K562 (cell line): ENCODE results near the gene SSR2. TPM values are rescaled to one million over a fixed set of nuclear protein-coding genes. Genes with fewer than 3 reads are reported as not detected.
A peak's percentile ranks its signal among the peaks of the same experiment; 100 is the strongest.

Source experiments
- CBX3 ChIP-seq, 2 experiments: IDR thresholded peaks; 1 replicate in 1 of 2; 2 replicates in 1 of 2; pipeline ENCODE4 v1.6.1; 2012; ENCODE audit warnings: inconsistent platforms in 2 of 2, low read length in 2 of 2, borderline replicate concordance in 1 of 2, control low read depth in 1 of 2
- CCAR2 ChIP-seq: fragments of 200-400 bp; formaldehyde crosslinking; IDR thresholded peaks from 2 replicates; pipeline ENCODE4 v1.6.1; 2017; ENCODE audit warnings: mild to moderate bottlenecking, low read depth, low read length
- DPF2 ChIP-seq: fragments of 450-650 bp; IDR thresholded peaks from 2 replicates; pipeline ENCODE4 v1.6.1; 2016
- FOXK2 ChIP-seq, 2 experiments: fragments of 450-650 bp; IDR thresholded peaks in 1 of 2; conservative IDR thresholded peaks in 1 of 2; 2 replicates each; pipeline ENCODE4 v1.6.1; 2016; ENCODE audit warnings: low read depth in 2 of 2, mild to moderate bottlenecking in 1 of 2
- HNRNPL ChIP-seq: fragments of 200-400 bp; formaldehyde crosslinking; IDR thresholded peaks from 2 replicates; pipeline ENCODE4 v1.6.1; 2017; ENCODE audit warnings: low read depth, mild to moderate bottlenecking, low read length
- MIER1 ChIP-seq: fragments of 450-650 bp; IDR thresholded peaks from 2 replicates; pipeline ENCODE4 v1.6.1; 2016; ENCODE audit warnings: antibody characterized with exemption, mild to moderate bottlenecking, low read depth
- NCOA2 ChIP-seq, 2 experiments: fragments of 450-650 bp; IDR thresholded peaks; 2 replicates each; pipeline ENCODE4 v1.6.1; 2018; ENCODE audit warnings: mild to moderate bottlenecking in 2 of 2, moderate library complexity in 1 of 2; ENCODE audit not compliant: partially characterized antibody in 2 of 2
- THAP7 ChIP-seq: fragments of 250-450 bp; sonication (Bioruptor Pico); IDR thresholded peaks from 2 replicates; pipeline ENCODE4 v1.5.0; 2021
- U2AF1 ChIP-seq: fragments of 200-400 bp; formaldehyde crosslinking; optimal IDR thresholded peaks from 2 replicates; pipeline ENCODE3; 2017; ENCODE audit warnings: mild to moderate bottlenecking, low read depth, low read length, moderate library complexity
- XRCC5 ChIP-seq: fragments of 200-400 bp; formaldehyde crosslinking; IDR thresholded peaks from 2 replicates; pipeline ENCODE4 v1.6.1; 2017; ENCODE audit warnings: low read depth, mild to moderate bottlenecking, low read length
- ZNF318 ChIP-seq, 2 experiments: fragments of 450-650 bp; IDR thresholded peaks; 2 replicates each; pipeline ENCODE4 v1.6.1; 2016; ENCODE audit warnings: mild to moderate bottlenecking in 2 of 2, borderline replicate concordance in 1 of 2, low read depth in 1 of 2, moderate library complexity in 1 of 2
- ZNF639 ChIP-seq, 2 experiments: fragments of 200-800 bp in 1 of 2; sonication (Bioruptor generic) in 1 of 2; sonication (generic) in 1 of 2; formaldehyde crosslinking in 1 of 2; IDR thresholded peaks in 1 of 2; conservative IDR thresholded peaks in 1 of 2; 2 replicates each; pipeline versions ENCODE4 v1.5.0 to v1.6.1; 2016 to 2020; ENCODE audit warnings: missing compliant biosample characterization in 1 of 2, missing genetic modification characterization in 1 of 2, missing genetic modification reagents in 1 of 2
- ZNF740 ChIP-seq, 3 experiments: fragments of 200-800 bp in 1 of 3; sonication (Bioruptor generic) in 1 of 3; sonication (generic) in 1 of 3; formaldehyde crosslinking in 1 of 3; IDR thresholded peaks; 2 replicates each; pipeline versions ENCODE4 v1.6.1 to v1.8.0; 2016 to 2022; ENCODE audit warnings: mild to moderate bottlenecking in 2 of 3, missing compliant biosample characterization in 2 of 3, missing genetic modification characterization in 2 of 3, missing genetic modification reagents in 1 of 3
- polyA plus RNA-seq, 8 experiments: library from polyadenylated mRNA; depleted of rRNA in 4 of 8; stranded (reverse) in 5 of 8; unstranded in 3 of 8; fragments of >200 nt; fragmentation: Nextera tagmentation in 2 of 8; fragmentation: Illumina TruSeq in 1 of 8; extraction: Ambion mirVana in 2 of 8; extraction: Trizol in 1 of 8; gene quantifications; 2 replicates each; pipeline versions ENCODE4 v1.2.1 to v1.2.3, GENCODE V29; 2011 to 2014; ENCODE audit warnings: inconsistent platforms in 1 of 8, missing spikeins in 1 of 8
- total RNA-seq, 7 experiments: library from RNA; depleted of rRNA in 6 of 7; stranded (reverse); fragments of >200 nt in 6 of 7; fragmentation: Illumina TruSeq in 2 of 7; extraction: Trizol in 2 of 7; gene quantifications; 2 replicates each; pipeline versions ENCODE4 v1.2.1 to v1.2.3, GENCODE V29; 2011 to 2021; ENCODE audit warnings: low replicate concordance in 1 of 7

Gene SSR2
- total and polyA plus RNA-seq, 9 of the 15 experiments (the other 6 are each of a cell fraction or from before 2014, with no cell fraction given) = 161 to 411 (median 240) TPM

GRCh38 chr1:156054500-156055280, 33.9 kb upstream of the SSR2 start, which contains the start of gene LAMTOR2 (continued):
- TF ChIP-seq CBX3 (IDR thresholded peaks at IDR 0.05; ENCODE audit: borderline replicate concordance in 1 of 2, low read length in 2 of 2) = peak in 1 of 2 experiments; percentile 15; a peak in 1 of 3 replicates
- peak; percentile 61; the same call in 1 of the 2 replicates for TF ChIP-seq HNRNPL
- TF ChIP-seq MIER1 = no peak
- TF ChIP-seq NCOA2 (IDR thresholded peaks at IDR 0.05; ENCODE audit: partially characterized antibody in 2 of 2) = no peak
- peak in 1 of 2 experiments; percentile 77; a peak in 1 of 4 replicates for TF ChIP-seq ZNF639 (CRISPR knock-in tag; conservative IDR thresholded peaks at IDR 0.05 in 1 of 2, IDR thresholded peaks at IDR 0.05 in 1 of 2)
- no peak for TF ChIP-seq ZNF740 (CRISPR knock-in tag; IDR thresholded peaks at IDR 0.05)
- peak in 1 of 2 experiments; percentile 44; a peak in 1 of 4 replicates for TF ChIP-seq ZNF740 (tag; IDR thresholded peaks at IDR 0.05)
- peak; percentile 64 for TF ChIP-seq XRCC5
- no peak for TF ChIP-seq CCAR2
- TF ChIP-seq FOXK2 (conservative IDR thresholded peaks at IDR 0.05 in 1 of 2, IDR thresholded peaks at IDR 0.05 in 1 of 2; ENCODE audit: low read depth in 2 of 2) = peak; percentile 69 to 75
- no peak for TF ChIP-seq U2AF1
- TF ChIP-seq DPF2 = peak; percentile 11; the same call in 1 of the 2 replicates
- 0 out of 2 replicates have a peak, but pooled peaks have one; percentile 16 for TF ChIP-seq THAP7 (CRISPR knock-in tag)
- no peak; a peak in 1 of 4 replicates for TF ChIP-seq ZNF318 (IDR thresholded peaks at IDR 0.05; ENCODE audit: borderline replicate concordance in 1 of 2, low read depth in 1 of 2)
